Spleen (tissue), 11 donors: Measurements from ENCODE around the gene ATP6AP2. TPM values are rescaled to one million over a fixed set of nuclear protein-coding genes. Genes with fewer than 3 reads are reported as not detected.

Experiments
- DNase-seq: peaks from one replicate; pipeline ENCODE4 v3.0.0-alpha.2; 2020
- H3K27ac ChIP-seq, 8 donors: fragments of 200-600 bp; sonication (generic) in 7 of 8; 1 replicate in 4 of 8; 2 replicates in 4 of 8; pipeline versions ENCODE4 v1.5.0 to v1.8.0; 2016 to 2021; ENCODE audit warnings: inconsistent platforms in 4 of 8, mild to moderate bottlenecking in 4 of 8, moderate library complexity in 1 of 8
- H3K27me3 ChIP-seq, 7 donors: fragments of 200-600 bp; sonication (generic) in 6 of 7; replicated peaks in 1 of 7; 1 replicate in 4 of 7; 2 replicates in 3 of 7; pipeline versions ENCODE4 v1.5.0 to v1.8.0; 2016 to 2021; ENCODE audit warnings: inconsistent platforms in 3 of 7, mild to moderate bottlenecking in 1 of 7
- H3K36me3 ChIP-seq, 6 donors: fragments of 200-600 bp; sonication (generic) in 5 of 6; 1 replicate in 4 of 6; 2 replicates in 2 of 6; pipeline versions ENCODE4 v1.5.0 to v1.8.0; 2016 to 2021; ENCODE audit warnings: inconsistent platforms in 2 of 6
- H3K4me1 ChIP-seq, 6 donors: fragments of 200-600 bp; sonication (generic) in 5 of 6; 1 replicate in 3 of 6; 2 replicates in 3 of 6; pipeline versions ENCODE4 v1.5.0 to v1.8.0; 2016 to 2021; ENCODE audit warnings: inconsistent platforms in 3 of 6
- H3K4me3 ChIP-seq, 8 donors: fragments of 200-600 bp; sonication (generic) in 7 of 8; 1 replicate in 4 of 8; 2 replicates in 4 of 8; pipeline versions ENCODE4 v1.5.0 to v1.8.0; 2016 to 2021; ENCODE audit warnings: inconsistent platforms in 4 of 8, mild to moderate bottlenecking in 4 of 8, moderate library complexity in 2 of 8
- H3K9me3 ChIP-seq, 8 donors: fragments of 200-600 bp; sonication (generic) in 7 of 8; 1 replicate in 4 of 8; 2 replicates in 4 of 8; pipeline versions ENCODE4 v1.5.0 to v1.8.0; 2016 to 2021; ENCODE audit warnings: inconsistent platforms in 4 of 8
- CTCF ChIP-seq, 11 experiments: fragments of 200-600 bp in 7 of 11; fragments of 450-650 bp in 4 of 11; sonication (generic) in 4 of 11; IDR thresholded peaks in 8 of 11; conservative IDR thresholded peaks in 3 of 11; 1 replicate in 7 of 11; 2 replicates in 4 of 11; pipeline versions ENCODE4 v1.4.0 to v1.8.0; 2016 to 2021; ENCODE audit warnings: antibody characterized with exemption in 11 of 11, inconsistent platforms in 4 of 11, mild to moderate bottlenecking in 1 of 11
- POLR2A ChIP-seq, 3 donors: fragments of 450-650 bp; IDR thresholded peaks; one replicate each; pipeline ENCODE4 v1.5.1; 2017; ENCODE audit warnings: antibody characterized with exemption in 3 of 3, mild to moderate bottlenecking in 1 of 3
- POLR2AphosphoS5 ChIP-seq, 3 donors: sonication (generic); formaldehyde crosslinking; IDR thresholded peaks; one replicate each; pipeline ENCODE4 v1.5.1; 2017; ENCODE audit warnings: antibody characterized with exemption in 3 of 3
- WGBS, 5 donors: extraction: QIAGEN DNeasy Blood & Tissue Kit in 3 of 5; methylation state at CpG; one replicate each; pipeline versions ENCODE4 v1.1.5 to v1.1.7; 2013 to 2018; 5-methylcytosine and 5-hydroxymethylcytosine counted together
- intact Hi-C: fragments of 100-400 bp; cut with DNase I; formaldehyde crosslinking; loops from one replicate; pipeline ENCODE4 v1.15.0; 2023; ENCODE audit warnings: low total_unique reads
- polyA plus RNA-seq, 3 donors: library from polyadenylated mRNA; stranded (reverse); fragments of 200-250 nt; gene quantifications; one replicate each; pipeline ENCODE4 v1.2.1, GENCODE V29; 2013
- total RNA-seq, 7 donors: library from RNA; depleted of rRNA in 3 of 7; stranded (reverse); fragments of >200 nt in 3 of 7; fragmentation: NEBNext Ultra II Directional in 4 of 7; extraction: Animal tissue kit (Norgen Biotek cat#: 25700) in 4 of 7; gene quantifications; one replicate each; pipeline versions ENCODE4 v1.1.0 to v1.2.1, GENCODE V29; 2016 to 2021
- donor health status: healthy with polysubstance abuse.
- donor health status: DM: no; HTN: no; CAD: no; lungs with moderate emphysema.
- donor health status: DM: no; HTN: no; CAD: no.
- donor health status: Bipolar disorder and iron deficiency.
- donor health status: healthy.
- donor health status: DM: no; HTN: no; CAD: no.
- donor health status: DM: yes; HTN: yes; CAD: no.

Gene ATP6AP2
- total and polyA plus RNA-seq, 10 donors = 36.9 to 130 (median 83.6) TPM

GRCh38 chrX:40625294-40625693, 44.5 kb downstream of the ATP6AP2 start:
- Histone ChIP-seq H3K27me3 (no peaks in the 10 kb centered on the region), H3K27ac (no peak overlapping the region), H3K4me1 (no peaks in the 10 kb centered on the region), H3K9me3 (peaks cover 0 to 8% (median 0%) of the 10 kb centered on the region in 8 donors), H3K36me3 (peaks cover 0 to 56% (median 34%) of the 10 kb centered on the region in 6 donors), H3K4me3 (no peak overlapping the region)
- 91 to 100% (median 95%) methylated on average over 1 to 4 of the region's 4 CpGs for WGBS, 5 donors
- intact Hi-C loops = no loop called here
- DNase-seq = no peak
- TF ChIP-seq CTCF (IDR thresholded peaks at IDR 0.05 in 8 of 11, conservative IDR thresholded peaks at IDR 0.05 in 3 of 11) (no peak), POLR2A (IDR thresholded peaks at IDR 0.05) (no peak), POLR2AphosphoS5 (IDR thresholded peaks at IDR 0.05) (no peak)

GRCh38 chrX:40628506-40628905, 47.7 kb downstream of the ATP6AP2 start:
- H3K4me1 ChIP-seq = peaks cover 0 to 17% (median 5%) of the 10 kb centered on the region in 6 donors
- H3K27me3 ChIP-seq = no peaks in the 10 kb centered on the region
- intact Hi-C loops = no loop called here
- no peak overlapping the region for H3K27ac ChIP-seq
- H3K36me3 ChIP-seq = peaks cover 4 to 88% (median 60%) of the 10 kb centered on the region in 6 donors
- no peak for DNase-seq
- H3K9me3 ChIP-seq = peaks cover 0 to 4% (median 0%) of the 10 kb centered on the region in 8 donors
- H3K4me3 ChIP-seq = no peak overlapping the region
- no peak for TF ChIP-seq CTCF (IDR thresholded peaks at IDR 0.05 in 8 of 11, conservative IDR thresholded peaks at IDR 0.05 in 3 of 11)
- no peak for TF ChIP-seq POLR2A (IDR thresholded peaks at IDR 0.05)
- TF ChIP-seq POLR2AphosphoS5 (IDR thresholded peaks at IDR 0.05) = no peak
- 68 to 93% (median 86%) methylated on average over 5 of the region's 5 CpGs for WGBS, 5 donors

GRCh38 chrX:40632199-40632598, 51.4 kb downstream of the ATP6AP2 start:
- H3K4me1 ChIP-seq = peaks cover 0 to 20% (median 5%) of the 10 kb centered on the region in 6 donors
- intact Hi-C loops = no loop called here
- DNase-seq = no peak
- H3K4me3 ChIP-seq = no peak overlapping the region
- no peaks in the 10 kb centered on the region for H3K9me3 ChIP-seq
- no peaks in the 10 kb centered on the region for H3K27me3 ChIP-seq
- peaks cover 7 to 100% (median 88%) of the 10 kb centered on the region in 6 donors for H3K36me3 ChIP-seq
- TF ChIP-seq POLR2AphosphoS5 (IDR thresholded peaks at IDR 0.05) = no peak
- no peak for TF ChIP-seq POLR2A (IDR thresholded peaks at IDR 0.05)
- no peak for TF ChIP-seq CTCF (IDR thresholded peaks at IDR 0.05 in 8 of 11, conservative IDR thresholded peaks at IDR 0.05 in 3 of 11)
- H3K27ac ChIP-seq = no peak overlapping the region
- WGBS, 5 donors = 69 to 91% (median 81%) methylated on average over 3 to 4 of the region's 4 CpGs

GRCh38 chrX:40637687-40638086, 56.9 kb downstream of the ATP6AP2 start:
- no peak for DNase-seq
- 86 to 100% (median 95%) methylated on average over 3 of the region's 3 CpGs for WGBS, 5 donors
- intact Hi-C loops = no loop called here
- peaks cover 0 to 53% (median 29%) of the 10 kb centered on the region in 6 donors for H3K4me1 ChIP-seq
- H3K36me3 ChIP-seq = peaks cover 2 to 99% (median 69%) of the 10 kb centered on the region in 6 donors
- TF ChIP-seq POLR2AphosphoS5 (IDR thresholded peaks at IDR 0.05) (no peak), POLR2A (IDR thresholded peaks at IDR 0.05) (no peak), CTCF (IDR thresholded peaks at IDR 0.05 in 8 of 11, conservative IDR thresholded peaks at IDR 0.05 in 3 of 11) (no peak)
- no peaks in the 10 kb centered on the region for H3K27me3 ChIP-seq
- no peak overlapping the region for H3K27ac ChIP-seq
- H3K4me3 ChIP-seq = no peak overlapping the region
- no peaks in the 10 kb centered on the region for H3K9me3 ChIP-seq
